OCI-LY7 (cell line): ENCODE results near the gene SETD6. TPM values are rescaled to one million over a fixed set of nuclear protein-coding genes. Genes with fewer than 3 reads are reported as not detected.

Source experiments
- Bru-seq: library from RNA; stranded (reverse); fragments of 400-500 nt; gene quantifications from one replicate; lab custom pipeline; 2021; lab: Mats Ljungman, UMichigan
- BruChase-seq, 2 experiments: library from RNA; stranded (reverse); fragments of 400-500 nt; gene quantifications; one replicate each; lab custom pipeline; 2021; lab: Mats Ljungman, UMichigan
- BruUV-seq: library from RNA; stranded (reverse); fragments of 400-500 nt; replicated peaks from 2 replicates; lab custom pipeline; 2021; lab: Mats Ljungman, UMichigan
- CTCF ChIA-PET: fragments of 300-600 bp; sonication (Branson Sonifier 250); formaldehyde crosslinking; loops from one replicate; lab custom pipeline; 2022; ENCODE audit warnings: antibody characterized with exemption; ENCODE audit not compliant: unreplicated experiment; lab: Charles Lee
- POLR2A ChIA-PET: fragments of 300-600 bp; sonication (Branson Sonifier 250); formaldehyde crosslinking; loops from one replicate; lab custom pipeline; 2022; ENCODE audit warnings: antibody characterized with exemption; lab: Charles Lee
- DNase-seq: peaks from one replicate; pipeline ENCODE4 v3.0.0-alpha.2; 2015; ENCODE audit warnings: low spot score
- H2AFZ ChIP-seq: fragments of 200-600 bp; sonication (generic), shearing (Covaris generic); 2 replicates; pipeline ENCODE4 v1.6.1; 2014; ENCODE audit warnings: mild to moderate bottlenecking, antibody characterized with exemption, low read length, moderate library complexity
- H3K27ac ChIP-seq: fragments of 200-600 bp; sonication (generic); 2 replicates; pipeline ENCODE4 v1.5.1; 2014; ENCODE audit warnings: mixed run types, low read depth, mild to moderate bottlenecking, moderate library complexity, low read length, inconsistent platforms; ENCODE audit not compliant: poor library complexity, severe bottlenecking
- H3K36me3 ChIP-seq: fragments of 200-600 bp; sonication (generic); 2 replicates; pipeline ENCODE4 v1.6.1; 2014; ENCODE audit warnings: mild to moderate bottlenecking, antibody characterized with exemption, low read length, moderate library complexity, mixed read lengths; ENCODE audit not compliant: insufficient read depth
- H3K4me1 ChIP-seq: fragments of 200-600 bp; sonication (generic); 2 replicates; pipeline ENCODE4 v1.5.1; 2014; ENCODE audit warnings: mild to moderate bottlenecking, low read length; ENCODE audit not compliant: insufficient read depth, poor library complexity, severe bottlenecking
- H3K4me2 ChIP-seq: fragments of 200-600 bp; sonication (generic); 2 replicates; pipeline ENCODE4 v1.6.1; 2014; ENCODE audit warnings: mild to moderate bottlenecking, low read length
- H3K4me3 ChIP-seq: fragments of 200-600 bp; sonication (generic); 2 replicates; pipeline ENCODE4 v1.5.1; 2014; ENCODE audit warnings: mild to moderate bottlenecking, low read depth, low read length; ENCODE audit not compliant: poor library complexity, severe bottlenecking
- H3K79me2 ChIP-seq: fragments of 200-600 bp; sonication (generic); 2 replicates; pipeline ENCODE4 v1.6.1; 2016; ENCODE audit warnings: low read depth, mild to moderate bottlenecking, low read length, moderate library complexity, mixed read lengths; ENCODE audit not compliant: insufficient read depth
- H3K9me2 ChIP-seq: fragments of 200-600 bp; sonication (generic); 2 replicates; pipeline ENCODE4 v1.6.1; 2016; ENCODE audit warnings: mild to moderate bottlenecking, low read length, mixed read lengths; ENCODE audit not compliant: insufficient read depth
- H3K9me3 ChIP-seq: fragments of 200-600 bp; sonication (generic); 2 replicates; pipeline ENCODE4 v1.6.1; 2014; ENCODE audit warnings: mild to moderate bottlenecking, mixed run types, low read length, mixed read lengths
- H4K20me1 ChIP-seq: fragments of 200-600 bp; sonication (generic); 2 replicates; pipeline ENCODE4 v1.6.1; 2014; ENCODE audit warnings: mild to moderate bottlenecking, antibody characterized with exemption, low read length, moderate library complexity, mixed read lengths; ENCODE audit not compliant: insufficient read depth
- CTCF ChIP-seq: fragments of 200-600 bp; sonication (generic); conservative IDR thresholded peaks from 2 replicates; pipeline ENCODE4 v1.5.1; 2014; ENCODE audit warnings: mild to moderate bottlenecking, antibody characterized with exemption, low read length, moderate library complexity, mixed read lengths
- EZH2phosphoT487 ChIP-seq: fragments of 200-600 bp; sonication (generic); IDR thresholded peaks from 2 replicates; pipeline ENCODE4 v1.6.1; 2018; ENCODE audit warnings: low read depth, borderline replicate concordance, mild to moderate bottlenecking, mixed run types, antibody characterized with exemption, low read length, moderate library complexity, mixed read lengths
- intact Hi-C: fragments of 100-400 bp; cut with micrococcal nuclease; formaldehyde crosslinking; loops from one replicate; pipeline ENCODE4 v1.10.0; 2022; ENCODE audit not compliant: unreplicated experiment
- long read RNA-seq: library from polyadenylated mRNA; stranded (forward); transcript quantifications from one replicate; pipeline ENCODE4 v2.0.0, GENCODE V29; 2022
- total RNA-seq, 2 experiments: library from RNA; depleted of rRNA in 1 of 2; stranded (reverse); fragments of >200 nt in 1 of 2; shearing (Covaris generic) in 1 of 2; gene quantifications; 2 replicates each; pipeline ENCODE4 v1.2.3, GENCODE V29; 2014 to 2022

Gene SETD6
- total RNA-seq (2014; rRNA removed; shearing (Covaris generic)), result 13.5 and 19.6 TPM in 2 replicates
- total RNA-seq (2022), result 33.1 and 33.6 TPM in 2 replicates
- Bru-seq, nascent RNA, result percentile 70 among the genes with signal in this experiment
- BruChase-seq, experiment 1, labeled RNA remaining after a 6-hour chase, result percentile 79 among the genes with signal in this experiment
- percentile 84 among the genes with signal in this experiment for BruChase-seq, experiment 2, labeled RNA remaining after a 2-hour chase
- long read RNA-seq, partial matches to known transcripts, result 1 of 58 reads
- long read RNA-seq, other reads (novel, unspliced or antisense), result 53 of 58 reads

GRCh38 chr16:58515125-58515870 lies at the start of gene SETD6:
SETD6 (plus strand) TSS chr16:58515517; CDS start chr16:58515538, 21 bp downstream.
- TF ChIP-seq CTCF, result no peak
- TF ChIP-seq EZH2phosphoT487, result no peak
- peaks cover 6% of the 10 kb centered on the region; the same call in 1 of the 2 replicates for H4K20me1 ChIP-seq
- peak within 1 kb of the TSS; percentile 69 for H3K4me2 ChIP-seq
- peak within 1 kb of the TSS; percentile 76 for H3K4me3 ChIP-seq
- peak within 1 kb of the TSS; percentile 35 for H3K27ac ChIP-seq
- H3K79me2 ChIP-seq, result no peaks in the 10 kb centered on the region
- CTCF ChIA-PET, result no interaction called here
- peaks cover 60% of the 10 kb centered on the region for H3K36me3 ChIP-seq
- peaks cover 15% of the 10 kb centered on the region for H3K4me1 ChIP-seq
- no peaks in the 10 kb centered on the region for H3K9me2 ChIP-seq
- no peak within 1 kb of the TSS; the same call in 1 of the 2 replicates for H2AFZ ChIP-seq
- no TSS peak for BruUV-seq
- H3K9me3 ChIP-seq, result no peaks in the 10 kb centered on the region
- POLR2A ChIA-PET, result interaction anchor here (0.6 to 2.0 kb wide), 6 partner anchors 30 to 241 kb away, joined by 3 to 6 read pairs (median 3); no protein-coding TSS in a partner anchor
- intact Hi-C loops, result no loop called here
- DNase-seq, result peak; percentile 77

GRCh38 chr16:58465817-58466216 lies 49.5 kb upstream of the SETD6 start:
- CTCF ChIA-PET, result no interaction called here
- intact Hi-C loops, result no loop called here

More at GRCh38 chr16:58465817-58466216, 49.5 kb upstream of the SETD6 start:
- no TSS peak for BruUV-seq
- TF ChIP-seq CTCF, result no peak
- TF ChIP-seq EZH2phosphoT487, result no peak
- H3K4me3 ChIP-seq, result no peak overlapping the region
- POLR2A ChIA-PET, result interaction anchor here (0.7 kb wide), 1 partner anchor 562 kb away, joined by 6 read pairs; no protein-coding TSS in a partner anchor
- H3K27ac ChIP-seq, result no peak overlapping the region
- no peak for DNase-seq
- no peaks in the 10 kb centered on the region for H3K79me2 ChIP-seq
- H3K36me3 ChIP-seq, result no peaks in the 10 kb centered on the region
- no peak overlapping the region for H2AFZ ChIP-seq
- H3K4me1 ChIP-seq, result peaks cover 19% of the 10 kb centered on the region
- no peaks in the 10 kb centered on the region for H4K20me1 ChIP-seq
- no peak overlapping the region for H3K4me2 ChIP-seq
- H3K9me3 ChIP-seq, result no peaks in the 10 kb centered on the region
- H3K9me2 ChIP-seq, result no peaks in the 10 kb centered on the region
